Kidney epithelial cell (primary cell): ENCODE measurements around the gene HLA-C. TPM values are rescaled to one million over a fixed set of nuclear protein-coding genes. Genes with fewer than 3 reads are reported as not detected.

Experiments used
- DNase-seq: peaks from one replicate; pipeline ENCODE4 v3.0.0-alpha.2; 2010; ENCODE audit warnings: low read depth
- H3K27me3 ChIP-seq: 2 replicates; pipeline ENCODE4 v1.6.0; 2011; ENCODE audit warnings: low read length; ENCODE audit not compliant: control insufficient read depth, insufficient read depth
- H3K36me3 ChIP-seq: 2 replicates; pipeline ENCODE4 v1.5.1; 2011; ENCODE audit warnings: low read length; ENCODE audit not compliant: control insufficient read depth, insufficient read depth
- H3K4me3 ChIP-seq: 2 replicates; pipeline ENCODE4 v1.5.1; 2011; ENCODE audit warnings: low read depth, mild to moderate bottlenecking, control low read depth, low read length
- CTCF ChIP-seq: IDR thresholded peaks from 2 replicates; pipeline ENCODE4 v1.5.1; 2011; ENCODE audit warnings: mild to moderate bottlenecking, moderate library complexity, low read length, control low read depth, inconsistent platforms; ENCODE audit not compliant: insufficient read depth, poor library complexity, severe bottlenecking
- total RNA-seq: library from RNA; depleted of rRNA; stranded (reverse); fragments of >200 nt; gene quantifications from 2 replicates; pipeline ENCODE4 v1.2.3, GENCODE V29; 2015

Gene HLA-C
- 696 and 738 TPM in 2 replicates for total RNA-seq

GRCh38 chr6:31271641-31272357 lies at the start of gene HLA-C:
TSS of gene HLA-C (minus strand) at chr6:31272092. CDS start at chr6:31272071, 21 bp downstream.
- DNase-seq = peak; percentile 78
- peaks cover 1% of the 10 kb centered on the region for H3K36me3 ChIP-seq
- no peaks in the 10 kb centered on the region for H3K27me3 ChIP-seq
- peak within 1 kb of the TSS; percentile 62 for H3K4me3 ChIP-seq
- no peak for TF ChIP-seq CTCF

- H3K27me3 ChIP-seq = peaks cover 3% of the 10 kb centered on the region
- no peak for DNase-seq
- TF ChIP-seq CTCF = no peak
- no peak overlapping the region for H3K4me3 ChIP-seq
- H3K36me3 ChIP-seq = no peaks in the 10 kb centered on the region
These were observed 49.3 kb upstream of the HLA-C start for GRCh38 chr6:31321005-31321707.

- peaks cover 6% of the 10 kb centered on the region for H3K27me3 ChIP-seq
- no peak for DNase-seq
- no peak for TF ChIP-seq CTCF
- H3K4me3 ChIP-seq = no peak overlapping the region
- no peaks in the 10 kb centered on the region for H3K36me3 ChIP-seq
These were observed 45.1 kb upstream of the HLA-C start for GRCh38 chr6:31317036-31317435.

GRCh38 chr6:31309641-31310040 lies 37.7 kb upstream of the HLA-C start:
- DNase-seq = no peak
- Histone ChIP-seq H3K27me3 (peaks cover 28% of the 10 kb centered on the region), H3K36me3 (no peaks in the 10 kb centered on the region), H3K4me3 (no peak overlapping the region)
- no peak for TF ChIP-seq CTCF

- Histone ChIP-seq H3K36me3 (no peaks in the 10 kb centered on the region), H3K27me3 (peaks cover 29% of the 10 kb centered on the region), H3K4me3 (no peak overlapping the region)
- no peak for TF ChIP-seq CTCF
- no peak for DNase-seq
These were observed 36.9 kb upstream of the HLA-C start for GRCh38 chr6:31308845-31309175.
